22Rv1 (cell line): Measurements from ENCODE around the gene NUP58.
"Not testable (repeated sequence)": the region's sequence is repeated elsewhere in the genome, so short reads cannot be mapped to it uniquely, and the experiment has no call there.

Source experiments
- H3K27ac ChIP-seq: fragments of 450-650 bp; 2 replicates; pipeline ENCODE4 v1.5.1; 2017
- ZFX ChIP-seq: fragments of 450-650 bp; IDR thresholded peaks from 2 replicates; pipeline ENCODE4 v1.6.1; 2017; ENCODE audit warnings: antibody characterized with exemption, borderline replicate concordance
- TF ChIP-seq, protein P1 (sequence below): fragments of 450-650 bp; IDR thresholded peaks from 2 replicates; pipeline ENCODE4 v1.5.1; 2017; ENCODE audit warnings: mild to moderate bottlenecking

Gene NUP58

DNA sequence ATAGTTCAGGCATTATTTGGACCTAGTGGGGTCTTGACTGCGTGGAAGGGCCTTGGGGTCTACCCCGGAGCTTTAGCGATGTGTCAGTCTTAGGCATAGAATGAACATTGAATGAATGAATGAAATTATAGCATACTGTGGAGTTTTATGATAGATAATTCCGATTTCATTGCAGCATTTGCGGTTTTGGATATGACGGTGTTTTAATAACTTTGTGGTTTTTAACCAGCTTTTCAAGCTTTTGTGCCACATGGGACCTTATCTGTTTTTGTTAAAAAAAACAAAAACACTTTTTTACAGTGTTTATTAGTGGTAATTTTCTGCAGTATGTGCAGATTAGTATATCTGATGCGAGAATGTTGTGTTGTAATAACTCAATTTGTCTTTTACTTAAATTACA is 696 bp downstream of the NUP58 start:
- peak overlapping the region; percentile 90 for H3K27ac ChIP-seq
- TF ChIP-seq ZFX = no peak
- TF ChIP-seq, protein P1, sequence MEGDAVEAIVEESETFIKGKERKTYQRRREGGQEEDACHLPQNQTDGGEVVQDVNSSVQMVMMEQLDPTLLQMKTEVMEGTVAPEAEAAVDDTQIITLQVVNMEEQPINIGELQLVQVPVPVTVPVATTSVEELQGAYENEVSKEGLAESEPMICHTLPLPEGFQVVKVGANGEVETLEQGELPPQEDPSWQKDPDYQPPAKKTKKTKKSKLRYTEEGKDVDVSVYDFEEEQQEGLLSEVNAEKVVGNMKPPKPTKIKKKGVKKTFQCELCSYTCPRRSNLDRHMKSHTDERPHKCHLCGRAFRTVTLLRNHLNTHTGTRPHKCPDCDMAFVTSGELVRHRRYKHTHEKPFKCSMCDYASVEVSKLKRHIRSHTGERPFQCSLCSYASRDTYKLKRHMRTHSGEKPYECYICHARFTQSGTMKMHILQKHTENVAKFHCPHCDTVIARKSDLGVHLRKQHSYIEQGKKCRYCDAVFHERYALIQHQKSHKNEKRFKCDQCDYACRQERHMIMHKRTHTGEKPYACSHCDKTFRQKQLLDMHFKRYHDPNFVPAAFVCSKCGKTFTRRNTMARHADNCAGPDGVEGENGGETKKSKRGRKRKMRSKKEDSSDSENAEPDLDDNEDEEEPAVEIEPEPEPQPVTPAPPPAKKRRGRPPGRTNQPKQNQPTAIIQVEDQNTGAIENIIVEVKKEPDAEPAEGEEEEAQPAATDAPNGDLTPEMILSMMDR = no peak

DNA sequence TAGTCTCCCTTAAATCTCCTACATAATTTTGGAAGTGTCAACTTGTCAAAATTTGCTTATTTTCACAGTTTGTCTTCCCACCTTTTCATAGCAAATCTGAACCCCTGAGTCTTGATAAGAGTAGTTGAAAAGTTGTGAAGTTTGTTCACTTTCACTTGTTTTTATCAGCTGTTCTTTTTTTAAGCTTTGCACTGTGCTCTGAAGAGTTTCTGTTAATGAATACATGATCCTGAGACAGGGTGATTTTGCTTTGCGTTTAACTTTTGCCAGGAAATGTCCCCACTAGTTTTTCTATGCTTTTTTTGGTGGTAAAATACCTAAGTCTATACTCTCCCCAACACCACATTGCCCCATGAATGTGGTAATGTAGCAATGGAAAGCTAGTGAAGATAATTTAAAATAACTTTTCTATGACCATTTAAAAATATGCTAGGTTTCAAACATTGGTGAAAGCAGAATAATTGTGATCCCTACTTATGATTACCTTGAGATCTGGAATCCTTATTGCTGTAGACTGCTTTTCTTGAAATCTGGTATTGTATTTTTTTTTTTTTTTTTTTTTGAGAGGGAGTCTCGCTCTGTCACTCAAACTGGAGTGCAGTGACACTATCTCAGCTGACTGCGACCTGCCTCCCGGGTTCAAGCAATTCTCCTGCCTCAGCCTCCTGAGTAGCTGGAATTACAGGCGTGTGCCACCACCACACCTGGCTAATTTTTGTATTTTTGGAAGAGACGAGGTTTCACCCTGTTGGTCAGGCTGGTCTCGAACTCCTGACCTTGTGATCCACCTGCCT is 5.4 kb downstream of the NUP58 start:
- H3K27ac ChIP-seq = no peak overlapping the region
- TF ChIP-seq ZFX = no peak
- TF ChIP-seq, protein P1 = no peak

- no peak overlapping the region for H3K27ac ChIP-seq
- TF ChIP-seq, protein P1 = no peak
- no peak for TF ChIP-seq ZFX
Observed at GRCh38 chr13:25310891-25311290, 9.5 kb downstream of the NUP58 start.

GRCh38 chr13:25318946-25319345 is 17.5 kb downstream of the NUP58 start:
- H3K27ac ChIP-seq = not testable (repeated sequence)

DNA sequence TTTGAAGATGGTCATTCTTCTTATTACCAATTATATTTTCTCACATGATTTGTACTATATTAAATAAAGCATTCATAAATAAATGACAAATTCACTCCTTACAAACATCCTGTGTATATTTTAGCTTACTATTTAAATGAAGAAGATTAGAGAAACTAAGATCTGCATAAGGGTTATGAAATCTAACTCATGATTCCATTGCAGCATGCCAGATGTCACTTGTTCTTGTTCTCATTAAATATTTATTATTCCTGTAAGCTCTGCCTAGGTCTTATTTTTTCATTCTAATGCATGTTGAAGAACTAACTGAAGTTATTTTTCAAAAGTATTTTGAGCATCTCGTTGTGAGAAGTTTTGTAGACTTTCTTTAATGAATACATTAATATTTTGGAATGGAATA is 18.3 kb downstream of the NUP58 start:
- no peak for TF ChIP-seq ZFX
- TF ChIP-seq, protein P1 = no peak
- H3K27ac ChIP-seq = no peak overlapping the region

- TF ChIP-seq, protein P1 = no peak
- no peak for TF ChIP-seq ZFX
- no peak overlapping the region for H3K27ac ChIP-seq
Observed at GRCh38 chr13:25324100-25324499, 22.7 kb downstream of the NUP58 start.

DNA sequence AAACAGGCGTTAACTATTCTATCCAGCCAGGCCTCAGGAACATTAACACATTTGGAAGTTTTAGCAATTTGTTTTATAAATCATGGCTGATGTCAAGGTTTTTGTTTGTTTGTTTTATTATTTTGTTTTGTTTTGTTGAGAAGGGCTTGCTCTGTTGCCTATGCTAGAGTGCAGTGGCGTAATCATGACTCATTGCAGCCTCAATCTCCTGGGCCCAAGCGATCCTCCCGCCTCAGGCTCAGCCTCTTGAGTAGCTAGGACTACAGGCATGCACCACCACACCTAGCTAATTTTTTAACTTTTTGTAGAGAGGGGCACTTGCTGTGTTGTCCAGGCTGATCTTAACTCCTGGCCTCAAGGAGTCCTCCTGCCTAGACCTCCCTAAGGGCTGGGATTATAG is 28.3 kb downstream of the NUP58 start:
- TF ChIP-seq ZFX = no peak
- TF ChIP-seq, protein P1 = no peak
- H3K27ac ChIP-seq = no peak overlapping the region

- no peak overlapping the region for H3K27ac ChIP-seq
- TF ChIP-seq, protein P1 = no peak
- no peak for TF ChIP-seq ZFX
Observed at GRCh38 chr13:25330541-25330940, 29.1 kb downstream of the NUP58 start.
